Left colon (tissue), 2 donors: ENCODE data around the gene COL10A1. TPM values are rescaled to one million over a fixed set of nuclear protein-coding genes. Genes with fewer than 3 reads are reported as not detected.
A peak's percentile ranks its signal among the peaks of the same experiment; 100 is the strongest.

Experiments used
- ATAC-seq: fragments of 200-7000 bp; cut with Tn5 transposase; one replicate; pipeline ENCODE4 v1.9.1; 2020; ENCODE audit warnings: mild to moderate bottlenecking, moderate library complexity
- DNase-seq, 2 donors: peaks; one replicate each; pipeline ENCODE4 v3.0.0-alpha.2; 2020
- intact Hi-C, 2 donors: fragments of 100-400 bp; cut with DNase I in 1 of 2; cut with micrococcal nuclease in 1 of 2; formaldehyde crosslinking; loops; one replicate each; pipeline versions ENCODE4 v1.11.2 to v1.14.0; 2022; cut with DNase I, micrococcal nuclease
- total RNA-seq, 2 donors: library from RNA; stranded (reverse); fragmentation: NEBNext Ultra II Directional; extraction: Animal tissue kit (Norgen Biotek cat#: 25700); gene quantifications; one replicate each; pipeline ENCODE4 v1.2.1, GENCODE V29; 2021
- donor health status: DM: no; HTN: no; CAD: no.
- donor health status: DM: yes; HTN: yes; CAD: no.

Gene COL10A1
- total RNA-seq, 2 donors from 2014 or later = not detected

DNA sequence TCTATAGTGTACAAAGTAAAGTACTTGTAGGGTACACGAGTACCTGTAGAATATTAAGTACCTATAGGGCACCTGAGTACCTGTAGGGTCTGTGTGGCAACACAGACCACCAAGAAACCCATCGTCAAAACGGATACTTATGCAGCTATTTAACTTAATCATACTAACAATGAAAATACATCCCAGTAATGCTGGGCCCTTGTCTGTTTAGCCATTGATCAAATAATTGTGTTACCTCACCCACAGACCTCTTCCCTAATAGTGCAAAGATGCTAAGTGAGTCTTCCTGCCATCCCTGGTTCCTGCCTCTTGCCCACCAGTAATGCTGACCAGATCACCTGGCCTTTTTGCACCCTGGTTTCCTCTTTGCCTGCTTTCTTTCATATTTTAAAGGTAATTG, 7.5 kb upstream of the COL10A1 start:
- ATAC-seq (no peak), DNase-seq (no peak)
- intact Hi-C loops = no loop called here

- ATAC-seq = no peak
- intact Hi-C loops = no loop called here
- no peak for DNase-seq
Measured at GRCh38 chr6:116127771-116128493, 2.0 kb upstream of the COL10A1 start.

DNA sequence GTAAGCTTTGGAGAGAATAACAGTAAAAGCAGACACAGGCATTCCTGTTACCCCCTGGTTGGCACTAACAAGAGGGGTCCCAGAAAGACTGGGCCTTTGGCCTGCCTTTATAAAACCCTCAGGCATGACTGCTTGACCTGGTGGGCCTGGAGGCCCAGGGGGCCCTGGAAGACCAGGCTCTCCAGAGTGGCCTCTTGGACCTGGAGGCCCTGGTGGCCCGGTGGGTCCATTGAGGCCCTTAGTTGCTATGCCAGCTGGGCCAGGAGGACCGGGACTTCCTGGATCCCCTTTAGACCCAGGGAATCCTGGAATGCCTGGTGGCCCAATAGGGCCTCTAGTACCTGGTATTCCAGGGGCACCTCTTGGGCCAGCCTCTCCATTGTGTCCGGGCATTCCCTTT, 5.5 kb downstream of the COL10A1 start:
- intact Hi-C loops = no loop called here

GRCh38 chr6:116118608-116119007, 7.3 kb downstream of the COL10A1 start:
- no peak for ATAC-seq
- intact Hi-C loops = no loop called here
- DNase-seq = no peak

More for the DNA sequence above, 5.5 kb downstream of the COL10A1 start:
- no peak for DNase-seq
- ATAC-seq = no peak

DNA sequence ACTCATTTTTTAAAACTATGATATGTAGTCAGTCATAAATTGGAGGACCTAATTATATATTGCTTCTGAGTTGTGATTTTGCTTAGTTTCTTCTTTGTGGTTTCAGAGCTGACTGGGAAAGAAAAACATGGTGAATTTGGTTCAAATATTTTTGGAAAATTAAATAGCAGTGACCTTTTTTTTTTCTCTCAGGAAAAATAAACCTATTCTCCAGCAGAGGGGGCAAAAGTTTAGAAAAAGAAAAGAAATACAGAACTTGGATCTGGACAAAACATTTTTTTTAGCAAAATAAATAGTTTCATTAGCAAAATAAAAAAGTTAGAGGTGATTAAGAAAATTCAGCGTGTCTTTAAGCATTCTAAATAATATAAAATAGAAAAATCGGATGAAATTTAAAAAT, 10.2 kb downstream of the COL10A1 start:
- intact Hi-C loops = no loop called here
- ATAC-seq (no peak), DNase-seq (no peak)

GRCh38 chr6:116113386-116113785, 12.5 kb downstream of the COL10A1 start:
- intact Hi-C loops = no loop called here
- no peak for DNase-seq
- no peak for ATAC-seq

DNA sequence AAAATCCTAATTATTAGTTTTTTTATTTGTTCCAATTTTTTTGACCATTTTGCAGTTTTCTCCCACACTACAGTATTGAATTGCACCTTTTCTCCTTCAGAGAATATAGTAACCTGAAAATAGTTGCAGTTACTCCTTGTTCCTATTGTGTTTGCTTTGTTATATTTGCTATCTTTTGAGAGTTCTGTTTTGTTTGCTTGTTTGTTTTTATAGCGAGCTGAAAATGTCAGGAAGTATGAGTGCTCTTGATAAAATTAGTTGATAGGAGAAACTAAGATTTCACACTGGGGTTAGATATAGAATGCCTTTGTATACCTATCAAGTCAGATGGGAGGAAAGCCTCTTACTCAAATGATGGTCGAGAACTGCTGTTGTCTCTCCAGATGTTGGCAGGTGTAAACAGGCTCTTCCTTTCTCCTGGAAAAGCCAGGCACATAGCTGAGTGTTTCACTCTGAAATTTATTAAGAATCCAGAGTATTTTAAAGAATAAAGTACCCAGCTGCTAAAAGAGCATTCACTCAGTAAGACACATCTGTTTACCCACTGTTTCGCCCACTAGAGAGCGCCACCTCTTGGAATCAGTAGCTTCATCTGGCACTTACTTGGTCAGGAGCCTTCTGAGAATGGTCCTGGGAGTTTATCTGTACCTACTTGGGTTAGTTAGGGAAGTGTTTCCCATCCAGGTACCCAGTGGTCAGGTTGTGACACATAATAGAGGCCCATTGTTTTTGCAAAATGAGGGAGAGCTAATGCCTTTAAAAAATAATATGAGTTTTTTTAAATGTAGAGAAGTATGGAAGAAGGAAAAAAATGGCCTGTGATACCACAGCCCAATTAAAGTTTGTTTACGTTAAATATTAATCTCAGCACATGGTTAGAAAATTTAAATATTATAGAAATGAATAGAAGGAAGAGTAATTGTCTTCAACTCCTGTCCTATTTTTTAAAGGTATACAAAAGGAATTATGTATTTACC, 14.1 kb downstream of the COL10A1 start:
- intact Hi-C loops = no loop called here
- ATAC-seq (peak; percentile 68), DNase-seq (peak in 1 of 2 donors; percentile 62)

- intact Hi-C loops = no loop called here
- ATAC-seq = no peak
- DNase-seq = no peak
Measured at GRCh38 chr6:116108836-116109235, 17.1 kb downstream of the COL10A1 start.

DNA sequence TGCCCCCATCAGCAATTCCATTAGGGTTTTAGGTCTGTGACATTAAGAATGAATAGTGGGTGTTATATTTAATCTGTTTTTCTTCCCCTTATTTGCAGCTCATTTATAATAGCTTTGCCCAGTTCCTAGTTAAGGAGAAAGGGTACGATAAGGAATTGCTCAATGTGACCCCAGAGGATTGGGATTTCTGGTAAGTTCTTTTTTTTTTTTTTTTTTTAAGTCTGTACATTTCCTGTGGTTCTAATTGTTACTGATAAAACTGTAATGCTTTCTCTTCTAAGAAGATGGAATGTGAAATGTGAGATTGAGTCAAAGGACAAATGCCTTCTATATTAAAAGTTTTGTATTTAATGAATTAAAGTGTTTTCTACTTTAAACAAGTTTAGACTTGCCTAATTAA, 19.8 kb downstream of the COL10A1 start:
- ATAC-seq (no peak), DNase-seq (no peak)
- intact Hi-C loops = no loop called here

DNA sequence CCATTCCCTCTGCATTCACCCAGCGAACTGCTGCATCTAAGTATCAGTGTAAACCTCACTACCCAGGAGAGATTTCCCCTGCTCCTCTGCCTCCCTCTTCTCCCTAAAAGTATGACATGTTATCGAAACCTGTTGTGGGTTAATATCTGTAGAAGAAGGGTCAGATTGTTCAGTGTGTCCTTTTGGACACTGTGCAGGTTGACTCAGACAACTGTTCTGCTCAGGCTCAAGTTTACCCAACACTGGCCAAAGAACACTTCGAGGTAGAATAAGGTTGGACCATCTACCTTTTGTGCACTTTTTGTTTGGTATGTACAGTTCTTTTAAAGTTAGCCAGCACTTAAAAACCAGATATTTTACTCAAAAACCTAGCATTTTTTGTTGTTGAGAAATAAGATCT, 20.7 kb downstream of the COL10A1 start:
- intact Hi-C loops = no loop called here
- ATAC-seq = no peak
- no peak for DNase-seq

DNA sequence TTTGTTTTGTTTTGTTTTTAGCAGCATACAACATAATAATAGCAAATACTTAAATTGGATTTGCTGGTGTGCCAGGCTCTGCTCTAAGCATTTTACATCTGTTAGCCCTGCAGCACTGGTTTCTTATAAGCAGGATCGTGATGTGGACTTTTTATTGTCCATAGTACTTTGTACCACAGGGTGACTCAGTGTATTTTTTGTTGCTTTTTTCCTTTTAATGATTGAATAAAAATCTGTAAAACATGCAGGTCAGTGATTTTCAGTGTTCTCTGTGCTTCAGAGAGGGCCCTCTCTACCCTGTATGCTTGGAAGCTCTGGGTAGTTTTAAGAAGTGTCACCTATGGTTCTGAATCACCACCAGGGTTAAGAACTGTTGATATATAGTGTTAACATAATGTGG, 21.3 kb downstream of the COL10A1 start:
- intact Hi-C loops = loop anchor here in 1 of 2 donors (5.0 kb wide), 1 partner anchor 92 kb away; no protein-coding TSS in a partner anchor
- DNase-seq (no peak), ATAC-seq (no peak)

- intact Hi-C loops = loop anchor here in 1 of 2 donors (5.0 kb wide), 1 partner anchor 91 kb away; no protein-coding TSS in a partner anchor
- no peak for ATAC-seq
- no peak for DNase-seq
Measured at GRCh38 chr6:116102873-116103272, 23.1 kb downstream of the COL10A1 start.

GRCh38 chr6:116101790-116102189, 24.1 kb downstream of the COL10A1 start:
- ATAC-seq = no peak
- intact Hi-C loops = loop anchor here in 1 of 2 donors (5.0 kb wide), 1 partner anchor 89 kb away; no protein-coding TSS in a partner anchor

GRCh38 chr6:116101302-116101718, 24.6 kb downstream of the COL10A1 start:
- peak; percentile 1 for ATAC-seq
- intact Hi-C loops = loop anchor here in 1 of 2 donors (5.0 kb wide), 1 partner anchor 89 kb away; no protein-coding TSS in a partner anchor
- peak; percentile 85 to 87 for DNase-seq

More at GRCh38 chr6:116101790-116102189, 24.1 kb downstream of the COL10A1 start:
- DNase-seq = no peak

- intact Hi-C loops = loop anchor here in 1 of 2 donors (5.0 kb wide), 1 partner anchor 88 kb away; no protein-coding TSS in a partner anchor
- ATAC-seq (peak; percentile 94), DNase-seq (peak; percentile 86 to 91)
Measured at GRCh38 chr6:116100419-116101301, 25.3 kb downstream of the COL10A1 start, which contains the start of gene NT5DC1. Gene NT5DC1, plus strand, starts transcription at chr6:116100853. Its CDS starts 78 bp downstream, at chr6:116100931.

DNA sequence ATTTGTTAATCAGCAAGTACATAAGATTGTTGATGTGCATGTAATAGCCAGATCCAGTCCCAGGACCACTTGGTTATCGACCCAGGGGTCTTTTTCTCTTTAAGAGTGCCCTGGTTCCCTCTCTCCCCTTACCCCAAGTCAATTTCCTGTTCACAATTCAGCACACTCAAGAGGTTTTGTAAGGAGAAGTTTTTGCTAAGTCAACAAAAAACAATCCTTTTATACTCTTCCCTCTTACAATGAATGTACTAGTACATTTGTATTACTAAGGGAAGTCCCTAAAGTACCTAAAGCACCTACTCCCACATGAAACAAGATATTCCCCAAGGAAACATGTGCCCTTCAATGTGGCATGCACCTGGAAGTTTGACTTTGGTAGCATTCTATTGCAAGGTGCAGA, 26.9 kb downstream of the COL10A1 start:
- intact Hi-C loops = no loop called here
- ATAC-seq = no peak
- no peak for DNase-seq

DNA sequence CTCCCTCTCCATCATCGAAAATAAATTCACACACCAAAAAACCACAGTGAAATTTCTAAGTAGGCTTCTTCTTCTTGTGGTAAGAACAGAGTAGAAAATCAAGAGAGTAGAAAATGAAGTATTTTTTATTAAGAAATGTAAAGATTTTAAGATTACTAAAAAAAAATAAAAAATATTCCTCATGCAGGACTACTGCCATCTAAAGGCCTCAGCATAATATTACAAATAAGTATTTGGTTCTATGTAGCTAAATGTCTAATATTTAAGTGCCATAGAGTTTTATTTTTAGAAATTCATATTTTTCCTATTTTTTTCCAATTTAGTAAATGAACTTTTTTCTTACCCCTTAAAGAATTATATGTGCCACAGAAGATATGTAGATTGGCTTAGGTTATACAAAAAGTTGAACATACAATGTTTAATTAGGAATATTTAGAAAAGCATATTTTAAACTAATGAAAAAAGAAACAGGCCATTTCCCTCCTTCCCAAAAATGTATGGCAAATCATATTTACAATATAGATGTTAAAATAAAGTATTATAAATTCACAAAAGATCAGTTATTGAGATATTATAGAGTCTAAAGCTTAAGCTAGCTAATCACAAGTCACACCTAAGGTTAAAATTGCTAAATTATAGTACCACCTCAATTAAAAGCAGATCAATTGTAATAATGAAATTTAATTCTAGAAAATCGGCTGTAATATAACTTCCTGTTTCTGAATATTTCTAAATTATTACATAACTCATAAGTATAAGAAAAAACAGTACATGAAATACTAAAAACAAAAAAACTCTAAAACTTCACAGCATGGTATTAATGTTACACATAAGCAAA, 28.7 kb downstream of the COL10A1 start:
- no peak for DNase-seq
- no peak for ATAC-seq
- intact Hi-C loops = no loop called here
